ENCODE measurements around the gene DTWD1. TPM values are rescaled to one million over a fixed set of nuclear protein-coding genes. Genes with fewer than 3 reads are reported as not detected.

DTWD1 gene
- total and polyA plus RNA-seq, 2 donors (not counting 1 experiment from before 2014, with no cell fraction given) = 7.4 to 27.1 TPM

- TF ChIP-seq EZH2 (IDR thresholded peaks at IDR 0.05; ENCODE audit: borderline replicate concordance, insufficient read depth, low read depth, low read length, poor library complexity, severe bottlenecking) (no peak), CTCF (IDR thresholded peaks at IDR 0.05) (no peak)
- peaks cover 0 to 8% of the 10 kb centered on the region in 2 experiments for H3K36me3 ChIP-seq (replicated peaks in 1 of 2; ENCODE audit: control extremely low read depth in 1 of 2, control insufficient read depth in 1 of 2, extremely low read depth in 1 of 2, insufficient read depth in 2 of 2, low read length in 1 of 2)
- H3K79me2 ChIP-seq (ENCODE audit: control insufficient read depth, insufficient read depth, low read length) = peaks cover 24% of the 10 kb centered on the region
- peaks cover 0 to 8% (median 5%) of the 10 kb centered on the region in 3 donors for H3K9me3 ChIP-seq (ENCODE audit: control extremely low read depth in 1 of 3, control insufficient read depth in 2 of 3, insufficient read depth in 1 of 3, low read length in 2 of 3)
- Mint-ChIP-seq H3K27me3 (no peaks in the 10 kb centered on the region), H3K9me3 (ENCODE audit: insufficient read depth) (peaks cover 4% of the 10 kb centered on the region), H3K4me1 (peaks cover 22% of the 10 kb centered on the region), H3K27ac (no peak overlapping the region), H3K4me3 (no peak overlapping the region)
- no peaks in the 10 kb centered on the region for H3K27me3 ChIP-seq (replicated peaks in 1 of 4; ENCODE audit: control extremely low read depth in 1 of 4, control insufficient read depth in 3 of 4, insufficient read depth in 4 of 4, low read length in 3 of 4)
- no CpG with 5 or more reads among the region's 3 CpGs for WGBS (ENCODE audit: insufficient coverage)
- H3K9ac ChIP-seq (ENCODE audit: low read length) = no peak overlapping the region
- ChIA-PET POLR2A (no interaction called here), CTCF (interaction anchor here (0.7 kb wide), 1 partner anchor 257 kb away, joined by 3 read pairs; no protein-coding TSS in a partner anchor)
- no peak for ATAC-seq (ENCODE audit: low read depth)
- no peak overlapping the region for H2AFZ ChIP-seq (ENCODE audit: insufficient read depth, low read depth, low read length, poor library complexity, severe bottlenecking)
- DNase-seq = no peak
- no peak overlapping the region for H3K4me3 ChIP-seq (ENCODE audit: control extremely low read depth in 1 of 5, extremely low read depth in 1 of 5, insufficient read depth in 1 of 5, low read depth in 2 of 5, low read length in 4 of 5)
- H4K20me1 ChIP-seq (ENCODE audit: control insufficient read depth, insufficient read depth, low read length, poor library complexity, severe bottlenecking) = no peaks in the 10 kb centered on the region
- no peak overlapping the region for H3K27ac ChIP-seq (ENCODE audit: low read length in 2 of 2)
- intact Hi-C loops (cut with micrococcal nuclease) = loop anchor here (5.0 kb wide), 3 partner anchors 730 to 1445 kb away; partner anchors contain the start of genes EID1 and MYEF2
- H3K4me1 ChIP-seq (ENCODE audit: control insufficient read depth in 2 of 2, insufficient read depth in 2 of 2, low read length in 2 of 2) = peaks cover 11 to 18% of the 10 kb centered on the region in 2 donors
- no peak overlapping the region for H3K4me2 ChIP-seq (replicated peaks; ENCODE audit: low read depth, low read length, poor library complexity, severe bottlenecking)
These were observed 1.7 kb downstream of the DTWD1 start for GRCh38 chr15:49622561-49622960.

- TF ChIP-seq EZH2 (IDR thresholded peaks at IDR 0.05; ENCODE audit: borderline replicate concordance, insufficient read depth, low read depth, low read length, poor library complexity, severe bottlenecking) = no peak
- TF ChIP-seq CTCF (IDR thresholded peaks at IDR 0.05) = no peak
- peaks cover 24% of the 10 kb centered on the region for H3K79me2 ChIP-seq (ENCODE audit: control insufficient read depth, insufficient read depth, low read length)
- Mint-ChIP-seq H3K4me3 (no peak overlapping the region), H3K27me3 (no peaks in the 10 kb centered on the region), H3K4me1 (peaks cover 20% of the 10 kb centered on the region), H3K27ac (no peak overlapping the region), H3K9me3 (ENCODE audit: insufficient read depth) (peaks cover 4% of the 10 kb centered on the region)
- WGBS (ENCODE audit: insufficient coverage) = no CpG with 5 or more reads among the region's 2 CpGs
- peaks cover 11 to 18% of the 10 kb centered on the region in 2 donors for H3K4me1 ChIP-seq (ENCODE audit: control insufficient read depth in 2 of 2, insufficient read depth in 2 of 2, low read length in 2 of 2)
- intact Hi-C loops (cut with micrococcal nuclease) = loop anchor here (5.0 kb wide), 3 partner anchors 728 to 1447 kb away; partner anchors contain the start of genes EID1 and MYEF2
- no peak overlapping the region for H3K4me2 ChIP-seq (replicated peaks; ENCODE audit: low read depth, low read length, poor library complexity, severe bottlenecking)
- no peak for DNase-seq
- no peak overlapping the region for H3K4me3 ChIP-seq (ENCODE audit: control extremely low read depth in 1 of 5, extremely low read depth in 1 of 5, insufficient read depth in 1 of 5, low read depth in 2 of 5, low read length in 4 of 5)
- no peaks in the 10 kb centered on the region for H4K20me1 ChIP-seq (ENCODE audit: control insufficient read depth, insufficient read depth, low read length, poor library complexity, severe bottlenecking)
- peaks cover 0 to 8% (median 5%) of the 10 kb centered on the region in 3 donors for H3K9me3 ChIP-seq (ENCODE audit: control extremely low read depth in 1 of 3, control insufficient read depth in 2 of 3, insufficient read depth in 1 of 3, low read length in 2 of 3)
- no peak overlapping the region for H2AFZ ChIP-seq (ENCODE audit: insufficient read depth, low read depth, low read length, poor library complexity, severe bottlenecking)
- no peak overlapping the region for H3K27ac ChIP-seq (ENCODE audit: low read length in 2 of 2)
- no peaks in the 10 kb centered on the region for H3K27me3 ChIP-seq (replicated peaks in 1 of 4; ENCODE audit: control extremely low read depth in 1 of 4, control insufficient read depth in 3 of 4, insufficient read depth in 4 of 4, low read length in 3 of 4)
- H3K36me3 ChIP-seq (replicated peaks in 1 of 2; ENCODE audit: control extremely low read depth in 1 of 2, control insufficient read depth in 1 of 2, extremely low read depth in 1 of 2, insufficient read depth in 2 of 2, low read length in 1 of 2) = peaks cover 0 to 8% of the 10 kb centered on the region in 2 experiments
- no peak overlapping the region for H3K9ac ChIP-seq (ENCODE audit: low read length)
- ChIA-PET POLR2A (no interaction called here), CTCF (no interaction called here)
- ATAC-seq (ENCODE audit: low read depth) = no peak
These were observed 3.2 kb downstream of the DTWD1 start for GRCh38 chr15:49624056-49624455.

All from B cell (primary cell).